PC-9 (cell line): Measurements from ENCODE around the gene BMP8B. TPM values are rescaled to one million over a fixed set of nuclear protein-coding genes. Genes with fewer than 3 reads are reported as not detected.

Experiments
- BruUV-seq: library from RNA; stranded (reverse); fragments of 400-500 nt; replicated peaks from 2 replicates; lab custom pipeline; 2021; lab: Mats Ljungman, UMichigan
- CTCF ChIA-PET: fragments of 300-600 bp; sonication (Branson Sonifier 250); formaldehyde crosslinking; loops from one replicate; lab custom pipeline; 2022; ENCODE audit warnings: antibody characterized with exemption; lab: Charles Lee
- POLR2A ChIA-PET: fragments of 300-600 bp; sonication (Branson Sonifier 250); formaldehyde crosslinking; loops from one replicate; lab custom pipeline; 2022; ENCODE audit warnings: antibody characterized with exemption; ENCODE audit not compliant: unreplicated experiment; lab: Charles Lee
- DNase-seq, 2 experiments: peaks; one replicate each; pipeline versions ENCODE4 v3.0.0 to v3.0.0-alpha.2; 2015 to 2022; ENCODE audit warnings: mixed read lengths in 1 of 2
- H2AFZ ChIP-seq: fragments of 200-600 bp; sonication (generic); 2 replicates; pipeline ENCODE4 v1.8.1; 2017; ENCODE audit warnings: antibody characterized with exemption
- H3F3A ChIP-seq: fragments of 200-600 bp; sonication (generic); 2 replicates; pipeline ENCODE4 v1.8.1; 2017; ENCODE audit warnings: antibody characterized with exemption, mild to moderate bottlenecking, low read depth; ENCODE audit not compliant: insufficient read depth
- H3K27ac ChIP-seq: fragments of 200-600 bp; sonication (generic); 2 replicates; pipeline ENCODE4 v1.6.1; 2016; ENCODE audit warnings: mixed run types
- H3K27me3 ChIP-seq: fragments of 200-600 bp; sonication (generic); 2 replicates; pipeline ENCODE4 v1.6.1; 2016; ENCODE audit warnings: low read depth, mixed run types; ENCODE audit not compliant: insufficient read depth
- H3K36me3 ChIP-seq: fragments of 200-600 bp; sonication (generic); 2 replicates; pipeline ENCODE4 v1.6.1; 2016; ENCODE audit warnings: low read depth, mixed run types
- H3K4me1 ChIP-seq: fragments of 200-600 bp; sonication (generic); replicated peaks from 2 replicates; pipeline ENCODE4 v1.6.1; 2016; ENCODE audit warnings: mixed run types; ENCODE audit not compliant: insufficient read depth
- H3K4me2 ChIP-seq: fragments of 200-600 bp; sonication (generic); 2 replicates; pipeline ENCODE4 v1.6.1; 2017; ENCODE audit warnings: mixed run types
- H3K4me3 ChIP-seq: fragments of 200-600 bp; sonication (generic); 2 replicates; pipeline ENCODE4 v1.6.1; 2016; ENCODE audit warnings: mixed run types
- H3K79me2 ChIP-seq: fragments of 200-600 bp; sonication (generic); 2 replicates; pipeline ENCODE4 v1.6.1; 2017; ENCODE audit warnings: low read depth, mixed run types
- H3K9me2 ChIP-seq: fragments of 200-600 bp; sonication (generic); 2 replicates; pipeline ENCODE4 v1.8.1; 2017; ENCODE audit warnings: mild to moderate bottlenecking; ENCODE audit not compliant: insufficient read depth
- H3K9me3 ChIP-seq: fragments of 200-600 bp; sonication (generic); 2 replicates; pipeline ENCODE4 v1.8.1; 2016; ENCODE audit warnings: low read depth; ENCODE audit not compliant: insufficient read depth
- H4K20me1 ChIP-seq: fragments of 200-600 bp; sonication (generic); 2 replicates; pipeline ENCODE4 v1.8.1; 2017; ENCODE audit not compliant: insufficient read depth
- EZH2 ChIP-seq: fragments of 200-600 bp; sonication (generic); IDR thresholded peaks from 2 replicates; pipeline ENCODE4 v1.8.0; 2017; ENCODE audit warnings: antibody characterized with exemption, low read depth
- intact Hi-C: fragments of 100-400 bp; cut with micrococcal nuclease; formaldehyde crosslinking; loops from one replicate; pipeline ENCODE4 v1.10.0; 2022; ENCODE audit not compliant: unreplicated experiment
- total RNA-seq: library from RNA; stranded (reverse); gene quantifications from 2 replicates; pipeline ENCODE4 v1.2.3, GENCODE V29; 2021
- TF ChIP-seq, protein P1 (sequence below): fragments of 200-600 bp; sonication (generic); conservative IDR thresholded peaks from 2 replicates; pipeline ENCODE4 v1.6.1; 2017; ENCODE audit warnings: mixed run types, antibody characterized with exemption, mild to moderate bottlenecking, moderate library complexity

The BMP8B gene
- total RNA-seq, 1 experiment from 2014 or later, result 2.4 TPM

- TF ChIP-seq EZH2, result no peak
- TF ChIP-seq, protein P1, sequence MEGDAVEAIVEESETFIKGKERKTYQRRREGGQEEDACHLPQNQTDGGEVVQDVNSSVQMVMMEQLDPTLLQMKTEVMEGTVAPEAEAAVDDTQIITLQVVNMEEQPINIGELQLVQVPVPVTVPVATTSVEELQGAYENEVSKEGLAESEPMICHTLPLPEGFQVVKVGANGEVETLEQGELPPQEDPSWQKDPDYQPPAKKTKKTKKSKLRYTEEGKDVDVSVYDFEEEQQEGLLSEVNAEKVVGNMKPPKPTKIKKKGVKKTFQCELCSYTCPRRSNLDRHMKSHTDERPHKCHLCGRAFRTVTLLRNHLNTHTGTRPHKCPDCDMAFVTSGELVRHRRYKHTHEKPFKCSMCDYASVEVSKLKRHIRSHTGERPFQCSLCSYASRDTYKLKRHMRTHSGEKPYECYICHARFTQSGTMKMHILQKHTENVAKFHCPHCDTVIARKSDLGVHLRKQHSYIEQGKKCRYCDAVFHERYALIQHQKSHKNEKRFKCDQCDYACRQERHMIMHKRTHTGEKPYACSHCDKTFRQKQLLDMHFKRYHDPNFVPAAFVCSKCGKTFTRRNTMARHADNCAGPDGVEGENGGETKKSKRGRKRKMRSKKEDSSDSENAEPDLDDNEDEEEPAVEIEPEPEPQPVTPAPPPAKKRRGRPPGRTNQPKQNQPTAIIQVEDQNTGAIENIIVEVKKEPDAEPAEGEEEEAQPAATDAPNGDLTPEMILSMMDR, result no peak
- POLR2A ChIA-PET, result no interaction called here
These were observed 60.7 kb downstream of the BMP8B start for GRCh38 chr1:39727932-39728317.

GRCh38 chr1:39727221-39727931 lies 61.3 kb downstream of the BMP8B start:
- Histone ChIP-seq H3F3A (no peaks in the 10 kb centered on the region), H3K27ac (no peak overlapping the region), H3K9me2 (no peaks in the 10 kb centered on the region), H3K4me1 (no peaks in the 10 kb centered on the region), H3K79me2 (no peaks in the 10 kb centered on the region), H3K4me3 (no peak overlapping the region), H3K27me3 (peaks cover 9% of the 10 kb centered on the region), H2AFZ (no peak overlapping the region), H3K4me2 (no peak overlapping the region), H3K9me3 (no peaks in the 10 kb centered on the region), H3K36me3 (no peaks in the 10 kb centered on the region), H4K20me1 (no peaks in the 10 kb centered on the region)
- POLR2A ChIA-PET, result no interaction called here
- no peak for DNase-seq
- intact Hi-C loops, result no loop called here
- no peak for TF ChIP-seq EZH2
- TF ChIP-seq, protein P1, result no peak
- CTCF ChIA-PET, result no interaction called here
- BruUV-seq, result no TSS peak

More at GRCh38 chr1:39727932-39728317, 60.7 kb downstream of the BMP8B start:
- Histone ChIP-seq H3K36me3 (no peaks in the 10 kb centered on the region), H3K4me3 (no peak overlapping the region), H2AFZ (no peak overlapping the region), H3F3A (no peaks in the 10 kb centered on the region), H3K4me1 (no peaks in the 10 kb centered on the region), H4K20me1 (no peaks in the 10 kb centered on the region), H3K9me3 (no peaks in the 10 kb centered on the region), H3K79me2 (no peaks in the 10 kb centered on the region), H3K4me2 (no peak overlapping the region), H3K27ac (no peak overlapping the region), H3K27me3 (peaks cover 14% of the 10 kb centered on the region), H3K9me2 (no peaks in the 10 kb centered on the region)
- no TSS peak for BruUV-seq
- CTCF ChIA-PET, result no interaction called here
- no peak for DNase-seq
- intact Hi-C loops, result no loop called here

GRCh38 chr1:39726600-39726999 lies 62.1 kb downstream of the BMP8B start:
- ChIA-PET CTCF (interaction anchor here (0.6 kb wide), 1 partner anchor 360 kb away, joined by 8 read pairs; no protein-coding TSS in a partner anchor), POLR2A (no interaction called here)
- H3K4me1 ChIP-seq, result no peaks in the 10 kb centered on the region
- no peaks in the 10 kb centered on the region for H3F3A ChIP-seq
- H3K9me2 ChIP-seq, result no peaks in the 10 kb centered on the region
- no peaks in the 10 kb centered on the region for H4K20me1 ChIP-seq
- no peaks in the 10 kb centered on the region for H3K9me3 ChIP-seq
- H3K4me3 ChIP-seq, result no peak overlapping the region
- DNase-seq, result no peak
- H3K4me2 ChIP-seq, result no peak overlapping the region
- no peak overlapping the region for H2AFZ ChIP-seq
- no TSS peak for BruUV-seq
- H3K36me3 ChIP-seq, result no peaks in the 10 kb centered on the region
- H3K27ac ChIP-seq, result no peak overlapping the region
- intact Hi-C loops, result no loop called here
- TF ChIP-seq, protein P1, result no peak
- TF ChIP-seq EZH2, result no peak
- no peaks in the 10 kb centered on the region for H3K79me2 ChIP-seq
- peaks cover 9% of the 10 kb centered on the region for H3K27me3 ChIP-seq
